ENCODE data around the gene UCK1. TPM values are rescaled to one million over a fixed set of nuclear protein-coding genes. Genes with fewer than 3 reads are reported as not detected.
A peak's percentile ranks its signal among the peaks of the same experiment; 100 is the strongest.

Gene UCK1
- total and polyA plus RNA-seq, 4 donors = 17.6 to 28.6 (median 25.1) TPM

- 84% methylated on average over 16 of the region's 16 CpGs for WGBS, 2 donors
Observed at GRCh38 chr9:131520503-131520902, 10.6 kb downstream of the UCK1 start.

GRCh38 chr9:131518553-131518952, 12.5 kb downstream of the UCK1 start:
- Histone ChIP-seq H3K9me3 (ENCODE audit: control insufficient read depth in 4 of 4, insufficient read depth in 3 of 4, low read length in 3 of 4) (no peaks in the 10 kb centered on the region), H3K4me1 (ENCODE audit: control insufficient read depth in 5 of 5, insufficient read depth in 5 of 5, low read length in 5 of 5) (no peaks in the 10 kb centered on the region), H3K9ac (ENCODE audit: insufficient read depth in 1 of 2, low read length in 2 of 2) (no peak overlapping the region), H3K36me3 (ENCODE audit: control insufficient read depth in 4 of 4, insufficient read depth in 4 of 4, low read length in 4 of 4) (peaks cover 8 to 64% (median 48%) of the 10 kb centered on the region in 4 donors), H3K4me3 (no peak overlapping the region), H3K27ac (ENCODE audit: low read depth in 1 of 2, low read length in 1 of 2) (peak overlapping the region in 1 of 2 donors; percentile 70), H3K27me3 (ENCODE audit: control insufficient read depth in 3 of 3, insufficient read depth in 3 of 3, low read length in 2 of 3) (no peaks in the 10 kb centered on the region)
- WGBS, 2 donors = 96% methylated on average over 20 of the region's 20 CpGs
- no peak for TF ChIP-seq CTCF (IDR thresholded peaks at IDR 0.05; ENCODE audit: control extremely low read depth, extremely low read depth)
- no peak for DNase-seq
- ATAC-seq (ENCODE audit: insufficient read depth, low FRiP score) = no peak

More at GRCh38 chr9:131520503-131520902, 10.6 kb downstream of the UCK1 start:
- H3K4me3 ChIP-seq = no peak overlapping the region
- no peak for TF ChIP-seq CTCF (IDR thresholded peaks at IDR 0.05; ENCODE audit: control extremely low read depth, extremely low read depth)
- no peaks in the 10 kb centered on the region for H3K4me1 ChIP-seq (ENCODE audit: control insufficient read depth in 5 of 5, insufficient read depth in 5 of 5, low read length in 5 of 5)
- H3K36me3 ChIP-seq (ENCODE audit: control insufficient read depth in 4 of 4, insufficient read depth in 4 of 4, low read length in 4 of 4) = peaks cover 8 to 64% (median 48%) of the 10 kb centered on the region in 4 donors
- DNase-seq (no peak), ATAC-seq (ENCODE audit: insufficient read depth, low FRiP score) (no peak)
- no peaks in the 10 kb centered on the region for H3K9me3 ChIP-seq (ENCODE audit: control insufficient read depth in 4 of 4, insufficient read depth in 3 of 4, low read length in 3 of 4)
- no peaks in the 10 kb centered on the region for H3K27me3 ChIP-seq (ENCODE audit: control insufficient read depth in 3 of 3, insufficient read depth in 3 of 3, low read length in 2 of 3)
- H3K27ac ChIP-seq (ENCODE audit: low read depth in 1 of 2, low read length in 1 of 2) = no peak overlapping the region
- H3K9ac ChIP-seq (ENCODE audit: insufficient read depth in 1 of 2, low read length in 2 of 2) = no peak overlapping the region

GRCh38 chr9:131517761-131518190, 13.3 kb downstream of the UCK1 start:
- 95 to 97% methylated on average over 11 of the region's 11 CpGs for WGBS, 2 donors
- H3K36me3 ChIP-seq (ENCODE audit: control insufficient read depth in 4 of 4, insufficient read depth in 4 of 4, low read length in 4 of 4) = peaks cover 5 to 68% (median 50%) of the 10 kb centered on the region in 4 donors

More at GRCh38 chr9:131517761-131518190, 13.3 kb downstream of the UCK1 start:
- Histone ChIP-seq H3K4me1 (ENCODE audit: control insufficient read depth in 5 of 5, insufficient read depth in 5 of 5, low read length in 5 of 5) (no peaks in the 10 kb centered on the region), H3K27me3 (ENCODE audit: control insufficient read depth in 3 of 3, insufficient read depth in 3 of 3, low read length in 2 of 3) (no peaks in the 10 kb centered on the region), H3K4me3 (no peak overlapping the region), H3K9me3 (ENCODE audit: control insufficient read depth in 4 of 4, insufficient read depth in 3 of 4, low read length in 3 of 4) (no peaks in the 10 kb centered on the region), H3K9ac (ENCODE audit: insufficient read depth in 1 of 2, low read length in 2 of 2) (no peak overlapping the region), H3K27ac (ENCODE audit: low read depth in 1 of 2, low read length in 1 of 2) (peak overlapping the region in 1 of 2 donors; percentile 89)
- no peak for DNase-seq
- ATAC-seq (ENCODE audit: insufficient read depth, low FRiP score) = no peak
- TF ChIP-seq CTCF (IDR thresholded peaks at IDR 0.05; ENCODE audit: control extremely low read depth, extremely low read depth) = no peak
